Endometrial microvascular endothelial cells (primary cell): Measurements from ENCODE around the gene USP37. TPM values are rescaled to one million over a fixed set of nuclear protein-coding genes. Genes with fewer than 3 reads are reported as not detected.

ENCODE experiments used
- in situ Hi-C: cut with HindIII; loops from 2 replicates; pipeline ENCODE4 v1.10.0; 2017; ENCODE audit warnings: low sequenced_read_pairs, low pct_unique_long_range_greater_than_20kb; ENCODE audit errors: inconsistent ontology term
- total RNA-seq: library from RNA; depleted of rRNA; stranded (reverse); fragments of >200 nt; gene quantifications from one replicate; pipeline ENCODE4 v1.2.3, GENCODE V29; 2015; ENCODE audit errors: inconsistent ontology term

USP37 gene, protein sequence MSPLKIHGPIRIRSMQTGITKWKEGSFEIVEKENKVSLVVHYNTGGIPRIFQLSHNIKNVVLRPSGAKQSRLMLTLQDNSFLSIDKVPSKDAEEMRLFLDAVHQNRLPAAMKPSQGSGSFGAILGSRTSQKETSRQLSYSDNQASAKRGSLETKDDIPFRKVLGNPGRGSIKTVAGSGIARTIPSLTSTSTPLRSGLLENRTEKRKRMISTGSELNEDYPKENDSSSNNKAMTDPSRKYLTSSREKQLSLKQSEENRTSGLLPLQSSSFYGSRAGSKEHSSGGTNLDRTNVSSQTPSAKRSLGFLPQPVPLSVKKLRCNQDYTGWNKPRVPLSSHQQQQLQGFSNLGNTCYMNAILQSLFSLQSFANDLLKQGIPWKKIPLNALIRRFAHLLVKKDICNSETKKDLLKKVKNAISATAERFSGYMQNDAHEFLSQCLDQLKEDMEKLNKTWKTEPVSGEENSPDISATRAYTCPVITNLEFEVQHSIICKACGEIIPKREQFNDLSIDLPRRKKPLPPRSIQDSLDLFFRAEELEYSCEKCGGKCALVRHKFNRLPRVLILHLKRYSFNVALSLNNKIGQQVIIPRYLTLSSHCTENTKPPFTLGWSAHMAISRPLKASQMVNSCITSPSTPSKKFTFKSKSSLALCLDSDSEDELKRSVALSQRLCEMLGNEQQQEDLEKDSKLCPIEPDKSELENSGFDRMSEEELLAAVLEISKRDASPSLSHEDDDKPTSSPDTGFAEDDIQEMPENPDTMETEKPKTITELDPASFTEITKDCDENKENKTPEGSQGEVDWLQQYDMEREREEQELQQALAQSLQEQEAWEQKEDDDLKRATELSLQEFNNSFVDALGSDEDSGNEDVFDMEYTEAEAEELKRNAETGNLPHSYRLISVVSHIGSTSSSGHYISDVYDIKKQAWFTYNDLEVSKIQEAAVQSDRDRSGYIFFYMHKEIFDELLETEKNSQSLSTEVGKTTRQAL
- total RNA-seq, result 11.2 TPM

DNA sequence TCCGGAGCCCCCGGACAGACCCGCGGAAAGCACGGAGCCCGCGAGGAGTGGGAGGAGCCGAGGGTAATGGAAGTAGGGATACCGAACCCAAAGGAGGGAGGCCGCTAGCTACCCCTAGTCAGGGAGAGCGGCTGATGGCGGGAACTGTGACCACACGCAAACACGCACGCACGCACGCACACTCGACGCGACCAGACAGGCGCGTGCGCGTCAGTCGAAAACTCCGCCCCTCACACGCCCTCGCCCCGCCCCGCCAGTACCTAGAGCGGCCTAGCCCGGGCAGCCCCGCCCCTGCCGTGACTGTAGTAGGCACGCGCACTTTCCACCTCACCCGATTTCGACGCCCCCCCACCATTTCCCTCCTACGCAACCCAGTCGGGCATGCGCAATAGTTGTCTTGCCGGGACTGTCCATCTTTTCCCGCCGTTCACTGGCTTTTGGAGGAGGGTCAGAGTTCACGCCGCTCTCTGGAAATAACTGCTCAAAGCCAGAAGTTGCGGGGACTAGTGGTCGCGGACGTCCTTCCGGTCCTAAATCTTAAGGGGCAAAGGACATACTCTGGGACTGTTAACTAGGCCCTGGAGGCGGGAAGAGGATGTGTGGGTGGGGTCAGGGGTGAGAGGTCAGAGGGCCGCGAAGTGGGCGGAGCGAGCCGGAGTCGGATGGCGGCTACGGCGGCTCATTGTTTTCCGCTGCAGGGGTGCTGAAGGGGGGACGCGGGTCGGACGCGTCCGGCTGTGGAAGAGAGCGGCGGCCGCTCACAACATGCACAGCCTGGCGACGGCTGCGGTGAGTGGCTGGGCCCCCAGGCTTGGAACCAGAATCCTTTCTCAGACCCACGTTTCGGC lies at the start of gene USP37, which contains the start of gene CNOT9:
TSS of gene USP37 (minus strand) at position 162 of the 848 bp plus-strand sequence. CDS start 9,698 bp downstream, outside the sequence.
TSS of gene CNOT9 (plus strand) at position 650 of the 848 bp plus-strand sequence. CDS start at position 766, 116 bp downstream.
- in situ Hi-C loops, result loop anchor here (10.0 kb wide), 1 partner anchor 274 kb away; the partner anchor contains the start of gene TMBIM1

DNA sequence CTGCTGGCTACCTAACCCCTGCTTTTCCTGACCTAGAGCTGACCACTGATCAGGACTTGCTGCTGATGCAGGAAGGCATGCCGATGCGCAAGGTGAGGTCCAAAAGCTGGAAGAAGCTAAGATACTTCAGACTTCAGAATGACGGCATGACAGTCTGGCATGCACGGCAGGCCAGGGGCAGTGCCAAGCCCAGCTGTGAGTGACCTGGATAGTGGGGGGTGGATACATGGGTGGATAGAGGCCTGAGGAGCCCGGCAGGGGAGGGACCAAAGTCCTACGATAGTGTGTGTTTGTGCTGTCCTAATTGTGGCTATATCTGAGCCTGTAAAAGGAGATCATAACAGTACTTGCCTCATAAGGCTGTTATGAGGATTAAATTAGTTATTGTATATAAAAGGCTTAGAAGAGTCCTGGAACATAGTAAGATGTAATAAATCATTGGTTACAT lies 47.7 kb upstream of the USP37 start:
- in situ Hi-C loops, result no loop called here

DNA sequence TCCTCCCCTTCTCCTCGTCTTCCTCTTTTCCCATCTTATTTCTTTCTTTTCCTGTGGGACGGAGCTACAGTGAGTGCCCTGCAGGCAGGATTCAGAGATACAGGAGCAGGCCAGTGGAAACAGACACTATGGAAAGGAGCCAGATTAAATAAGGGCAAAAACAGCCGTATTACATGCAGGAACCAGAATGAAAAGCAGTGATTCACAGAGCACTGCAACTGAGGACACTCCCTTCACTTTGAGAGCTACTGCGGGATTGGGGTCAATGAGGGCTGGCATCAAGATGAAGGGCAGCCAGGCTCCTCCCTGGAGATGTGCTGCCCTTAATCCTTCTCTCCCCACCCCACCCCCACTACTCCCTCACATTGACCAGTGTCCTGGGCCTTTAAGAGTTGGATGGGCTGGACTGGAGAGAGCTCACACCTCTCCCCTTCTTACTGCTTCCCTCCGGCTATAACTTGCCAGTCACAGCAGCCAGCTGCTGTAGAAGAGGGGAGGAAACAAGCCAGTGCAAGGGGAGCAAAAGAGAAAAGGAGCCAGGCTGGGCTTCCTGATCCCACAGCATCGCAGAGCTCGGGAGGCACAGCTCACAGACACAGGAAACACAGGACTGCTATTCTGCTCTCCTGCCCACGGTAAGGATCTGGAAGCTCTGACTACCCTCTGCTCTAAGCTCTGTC lies 39.4 kb upstream of the USP37 start, which contains the start of gene PLCD4:
TSS of gene PLCD4 (plus strand) at position 464 of the 680 bp plus-strand sequence. CDS start 7,841 bp downstream, outside the sequence.
- in situ Hi-C loops, result no loop called here

DNA sequence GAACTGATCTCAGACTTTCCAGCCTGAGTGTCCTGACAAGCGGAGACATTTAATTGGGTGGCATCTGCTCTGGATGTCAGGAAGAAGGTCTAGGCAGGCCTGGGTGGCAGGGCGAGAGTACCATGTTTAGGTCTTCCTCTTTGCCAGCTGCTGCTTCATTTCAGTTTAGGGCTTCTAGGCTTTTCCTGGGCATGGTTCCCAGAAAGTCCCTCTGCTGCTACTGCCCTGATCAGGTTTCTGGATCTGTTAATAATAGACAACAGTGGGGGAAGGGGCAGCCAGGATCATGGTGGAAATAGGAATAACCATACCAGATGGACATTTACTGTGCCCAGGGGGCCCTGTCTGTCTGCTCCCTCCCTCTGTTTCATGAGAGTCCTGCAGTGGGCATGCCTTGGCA lies 37.3 kb upstream of the USP37 start:
- in situ Hi-C loops, result no loop called here

DNA sequence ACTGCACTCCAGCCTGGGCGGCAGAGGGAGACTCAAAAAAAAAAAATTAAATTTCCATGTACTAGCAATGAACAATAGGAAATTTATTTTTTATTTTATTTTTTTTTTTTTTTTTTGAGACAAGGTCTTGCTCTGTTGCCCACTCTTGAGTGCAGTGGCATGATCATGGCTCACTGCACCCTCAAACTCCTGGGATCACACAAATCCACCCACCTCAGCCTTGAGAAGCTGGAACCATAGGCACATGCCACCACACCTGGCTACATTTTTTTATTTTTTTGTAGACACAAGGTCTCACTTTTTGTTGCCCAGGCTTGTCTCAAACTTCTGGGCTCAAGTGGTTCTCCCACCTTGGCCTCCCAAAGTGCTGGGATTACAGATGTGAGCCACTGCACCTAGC lies 17.4 kb upstream of the USP37 start:
- in situ Hi-C loops, result no loop called here

DNA sequence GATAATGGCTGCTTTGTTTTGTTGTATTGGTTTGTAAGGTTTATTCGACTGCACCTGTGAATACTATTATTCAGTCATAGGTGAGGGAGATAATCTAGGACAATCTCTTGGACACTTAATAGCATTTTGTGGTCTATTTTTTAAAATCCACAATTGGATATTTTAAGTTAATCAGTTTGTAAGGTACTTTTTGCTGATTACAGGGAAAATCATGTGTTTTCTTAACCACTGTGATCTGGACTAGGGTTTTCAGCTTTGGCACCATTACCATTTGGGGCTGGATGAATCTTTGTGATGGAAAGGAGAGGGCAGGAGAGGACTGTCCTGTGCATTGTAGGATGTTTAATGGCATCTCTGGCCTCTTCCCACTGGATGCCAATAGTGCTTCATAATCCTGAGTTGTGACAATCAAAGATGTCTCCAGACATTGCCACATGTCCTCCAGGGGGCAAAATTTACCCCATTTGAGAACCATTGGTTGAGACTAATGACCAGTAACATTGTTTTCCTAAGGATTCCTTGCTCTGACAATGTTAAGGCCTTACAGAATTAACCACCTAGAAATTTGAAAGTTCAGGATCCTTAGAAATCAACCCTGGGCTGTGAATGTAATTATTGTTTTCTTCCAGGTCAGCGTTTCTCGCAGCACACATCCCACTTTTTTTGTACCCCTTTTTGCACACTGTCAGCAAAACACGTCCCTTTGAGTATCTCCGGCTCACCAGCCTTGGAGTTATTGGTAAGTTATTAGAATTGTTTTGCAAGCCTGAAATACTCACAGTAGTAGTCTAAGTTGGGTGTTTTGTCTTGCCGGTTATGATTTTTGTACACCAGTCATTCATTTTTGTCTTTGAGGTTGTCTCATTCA lies 16.1 kb upstream of the USP37 start:
- in situ Hi-C loops, result no loop called here

DNA sequence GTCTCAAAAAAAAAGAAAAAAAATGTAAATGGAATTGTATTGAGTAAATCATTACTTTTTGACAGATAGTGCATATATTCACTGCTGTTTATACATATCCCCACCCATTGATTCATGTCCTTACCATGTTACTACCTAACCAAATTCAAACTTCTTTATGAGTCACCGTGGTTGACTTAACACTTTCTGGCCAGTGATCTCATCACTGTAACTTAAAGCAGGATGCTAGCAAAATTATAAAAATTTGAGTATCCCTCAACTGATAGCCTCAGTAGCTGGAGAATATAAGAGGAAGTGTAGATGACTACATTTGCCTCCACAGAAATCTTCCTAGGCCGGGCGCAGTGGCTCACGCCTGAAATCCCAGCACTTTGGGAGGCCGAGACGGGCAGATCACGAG lies 13.9 kb upstream of the USP37 start:
- in situ Hi-C loops, result no loop called here

DNA sequence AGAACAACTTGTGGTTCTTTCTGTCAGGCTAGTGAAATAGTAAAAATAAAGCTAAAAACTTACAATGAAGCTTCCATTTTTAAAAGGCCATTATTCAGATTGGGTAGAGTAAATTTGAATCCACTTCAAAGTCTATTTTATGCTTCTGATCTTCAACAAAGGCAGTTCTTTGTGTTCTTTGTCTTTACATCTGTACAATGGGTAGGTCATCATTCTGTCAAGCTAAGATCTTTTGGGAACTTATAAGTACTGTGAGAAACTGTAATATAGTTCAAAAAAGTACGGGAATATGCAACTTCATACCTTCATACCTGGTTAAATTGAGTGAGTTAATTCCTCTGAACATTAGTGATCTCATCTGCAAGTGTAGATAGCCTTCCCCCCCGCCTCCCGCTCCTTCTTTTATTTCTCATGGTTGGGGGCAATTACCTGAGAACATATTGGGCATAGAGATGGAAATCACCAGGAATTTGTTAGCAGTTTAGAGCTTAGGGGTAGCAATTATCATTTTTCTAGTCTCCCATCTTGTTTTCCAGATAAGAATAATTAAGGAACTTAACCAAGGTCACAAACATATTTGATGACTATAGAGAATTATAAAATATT lies 10.2 kb upstream of the USP37 start:
- in situ Hi-C loops, result no loop called here

DNA sequence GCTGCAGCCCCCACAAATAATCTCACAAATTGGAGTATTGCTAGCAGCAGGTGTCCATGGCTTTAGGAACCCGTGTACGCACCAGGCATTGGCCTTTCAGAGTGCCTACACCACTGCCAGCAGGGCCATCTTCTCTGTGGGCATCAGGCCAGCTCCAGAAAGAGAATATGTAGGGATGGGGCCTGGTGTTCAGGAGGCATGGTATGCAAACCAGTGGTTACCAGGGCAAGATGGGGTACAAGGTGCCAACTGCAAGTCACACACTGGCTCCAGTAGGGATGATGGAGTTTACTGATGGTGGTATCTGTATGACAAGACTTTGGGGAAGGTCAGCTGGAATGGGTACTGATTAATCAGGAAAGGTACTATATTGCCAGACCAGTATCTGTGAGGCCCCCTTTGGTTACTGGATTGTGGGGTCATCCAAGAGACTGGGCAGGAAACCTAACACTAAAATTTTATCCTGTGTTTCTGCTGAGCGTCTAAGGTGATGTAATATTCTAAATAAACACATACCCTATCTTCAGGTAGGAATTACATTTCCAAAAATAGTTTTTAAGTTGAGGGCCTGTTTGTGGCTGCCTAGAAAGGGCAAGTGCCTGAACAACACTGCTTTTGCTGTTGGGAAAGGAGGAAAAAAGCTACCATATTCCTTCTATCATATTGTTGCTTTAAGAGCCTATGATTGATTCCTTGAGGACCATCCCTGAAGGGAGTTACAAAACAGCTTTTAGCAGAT lies 9.5 kb upstream of the USP37 start:
- in situ Hi-C loops, result no loop called here

DNA sequence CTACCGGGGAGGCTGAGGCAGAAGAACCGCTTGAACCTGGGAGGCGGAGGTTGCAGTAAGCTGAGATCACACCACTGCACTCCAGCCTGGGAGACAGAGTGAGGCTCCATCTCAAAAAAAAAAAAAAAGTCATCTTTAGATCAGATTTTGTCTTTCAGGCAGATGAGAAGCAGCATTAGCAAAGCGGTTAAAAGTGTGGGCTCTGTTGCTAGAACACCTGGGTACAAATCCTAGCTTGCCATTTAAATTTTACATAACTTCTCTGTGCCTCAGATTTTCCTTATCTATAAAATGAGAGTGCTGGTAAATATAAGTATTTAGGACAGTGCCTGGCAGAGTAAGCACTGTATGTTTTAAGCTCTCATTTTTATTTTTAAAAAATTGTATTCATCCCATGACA lies 8.7 kb upstream of the USP37 start:
- in situ Hi-C loops, result no loop called here

DNA sequence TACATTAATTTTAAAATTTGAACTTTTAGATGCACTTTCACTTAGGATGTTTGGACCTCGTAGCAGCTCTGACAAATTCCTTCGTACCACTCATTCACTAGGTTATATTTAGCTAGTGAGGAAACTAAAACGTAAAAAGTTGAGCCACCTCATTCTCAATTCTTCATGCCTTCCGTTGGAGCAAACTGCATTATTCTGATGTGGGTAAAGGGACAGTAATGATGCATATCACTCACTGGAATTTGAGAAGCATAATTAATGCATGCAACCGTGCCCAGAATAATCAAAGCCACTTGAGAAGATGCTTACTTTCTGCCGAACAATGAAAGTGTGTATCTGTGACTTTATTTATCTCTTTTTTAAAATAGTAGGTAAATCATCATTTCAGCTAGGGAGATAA lies 2.7 kb upstream of the USP37 start:
- in situ Hi-C loops, result no loop called here

DNA sequence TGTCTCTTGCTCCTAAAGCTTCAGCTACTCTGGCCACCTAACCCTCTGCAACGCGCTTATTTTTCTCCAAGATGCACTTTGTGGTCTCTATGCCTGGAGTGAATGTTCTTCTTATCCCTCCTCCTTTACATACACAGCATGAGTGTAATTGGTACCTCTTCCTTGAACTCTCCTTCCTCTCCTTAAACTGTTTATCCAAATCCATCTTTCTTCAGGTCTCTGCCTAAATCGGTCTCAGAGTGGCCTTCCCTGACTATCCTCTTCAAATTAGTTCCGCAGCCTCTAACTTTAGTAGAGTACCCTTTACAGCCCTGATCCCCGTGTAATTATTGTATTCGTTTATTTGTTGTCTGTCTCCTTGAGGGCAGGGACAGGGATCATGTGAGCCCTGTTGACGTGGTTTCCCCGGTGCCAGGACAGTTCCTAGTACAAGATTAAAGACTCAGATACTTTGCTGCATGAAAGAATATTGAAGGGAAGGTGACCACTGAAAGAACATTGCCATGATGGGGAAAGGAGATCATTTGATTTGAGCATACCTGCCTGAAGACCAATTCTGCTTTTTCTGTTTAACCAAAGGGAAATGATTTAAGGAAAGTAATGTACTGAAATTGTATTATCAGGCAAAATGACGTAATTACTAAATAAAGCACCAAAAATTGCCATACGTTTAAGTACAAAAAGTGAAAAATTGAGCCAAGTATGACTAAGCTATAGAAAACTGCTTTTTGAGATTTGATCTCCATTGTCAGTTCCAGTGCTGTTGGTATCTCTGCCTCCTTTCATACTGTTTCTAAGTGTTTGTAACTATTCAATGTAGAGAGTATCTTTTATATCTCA lies 1.7 kb upstream of the USP37 start:
- in situ Hi-C loops, result loop anchor here (10.0 kb wide), 1 partner anchor 275 kb away; the partner anchor contains the start of gene TMBIM1

DNA sequence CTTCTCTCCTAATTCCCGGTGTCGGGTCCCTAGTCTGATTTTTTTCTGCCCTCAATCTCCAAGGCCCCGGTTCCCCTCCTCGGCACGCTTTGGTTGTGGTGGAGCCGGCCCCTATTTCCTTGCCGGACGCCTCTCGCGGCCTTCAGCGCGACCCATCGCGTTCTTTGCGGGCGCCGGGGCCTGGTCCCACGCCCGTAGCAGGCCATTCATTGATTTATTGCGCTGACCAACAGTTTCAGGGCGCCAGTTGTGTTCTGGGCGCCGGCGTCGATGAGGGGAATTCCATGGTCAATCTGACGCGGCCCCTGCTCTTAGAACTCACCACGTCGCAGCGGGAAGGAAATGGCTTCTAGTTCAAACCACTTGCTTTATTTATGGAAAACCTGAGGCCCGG lies 884 bp upstream of the USP37 start:
- in situ Hi-C loops, result loop anchor here (10.0 kb wide), 1 partner anchor 274 kb away; the partner anchor contains the start of gene TMBIM1

DNA sequence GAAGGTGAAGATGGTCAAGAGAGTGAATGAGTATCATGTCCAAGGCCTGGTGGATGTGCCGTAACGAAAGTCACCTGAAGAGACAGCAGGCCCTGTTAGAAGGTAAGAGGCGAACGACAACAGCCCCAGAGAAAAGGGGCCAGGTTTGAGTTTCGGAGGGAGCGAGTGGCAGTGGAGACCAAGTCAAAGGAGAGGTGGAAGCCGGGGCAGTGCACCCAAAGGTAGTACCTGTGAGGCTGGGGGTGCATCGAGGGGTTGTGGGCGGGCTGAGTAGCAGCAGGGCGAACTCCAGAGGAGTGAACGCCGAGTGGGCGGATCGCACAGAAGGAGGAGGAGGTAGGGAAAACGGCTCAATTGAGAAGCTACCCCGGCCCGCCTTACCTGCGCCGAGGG lies 358 bp downstream of the USP37 start:
- in situ Hi-C loops, result loop anchor here (10.0 kb wide), 1 partner anchor 273 kb away; the partner anchor contains the start of gene TMBIM1

DNA sequence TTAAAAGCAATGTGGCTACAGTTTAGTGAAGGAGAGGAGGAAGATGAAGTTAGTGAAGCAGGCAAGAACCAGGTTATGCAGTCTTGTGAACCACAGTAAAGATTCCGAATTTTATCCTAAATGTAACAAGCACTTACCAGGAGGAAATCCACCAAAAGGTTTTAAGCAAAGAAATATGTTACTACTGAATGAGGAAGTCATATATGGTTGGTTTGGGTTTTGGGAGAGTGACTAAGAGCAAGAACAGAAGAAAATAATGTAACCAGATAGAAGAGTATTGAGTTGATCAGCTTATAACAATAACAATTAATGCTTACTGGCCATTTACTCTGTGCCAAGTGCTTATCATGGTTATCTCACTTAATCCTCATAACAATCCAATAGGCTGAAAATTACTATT lies 1.9 kb downstream of the USP37 start:
- in situ Hi-C loops, result loop anchor here (10.0 kb wide), 1 partner anchor 271 kb away; the partner anchor contains the start of gene TMBIM1
